Uterus (tissue), 4 donors: ENCODE data around the gene TRMT2A. TPM values are rescaled to one million over a fixed set of nuclear protein-coding genes. Genes with fewer than 3 reads are reported as not detected.

Experiments used
- DNase-seq, 2 donors: peaks; one replicate each; pipeline ENCODE4 v3.0.0-alpha.2; 2019 to 2020
- H3K27ac ChIP-seq, 2 donors: fragments of 200-600 bp; sonication (generic); 1 replicate in 1 of 2; 2 replicates in 1 of 2; pipeline ENCODE4 v1.5.1; 2016 to 2018
- H3K27me3 ChIP-seq, 2 donors: fragments of 200-600 bp; sonication (generic); one replicate each; pipeline ENCODE4 v1.5.1; 2018 to 2019; ENCODE audit warnings: control low read depth in 1 of 2
- H3K36me3 ChIP-seq, 2 donors: fragments of 200-600 bp; sonication (generic); one replicate each; pipeline ENCODE4 v1.5.1; 2019; ENCODE audit warnings: control low read depth in 1 of 2
- H3K4me1 ChIP-seq, 2 donors: fragments of 200-600 bp; sonication (generic); one replicate each; pipeline ENCODE4 v1.5.1; 2018 to 2019; ENCODE audit warnings: control low read depth in 1 of 2
- H3K4me3 ChIP-seq, 2 donors: fragments of 200-600 bp; sonication (generic); 1 replicate in 1 of 2; 2 replicates in 1 of 2; pipeline ENCODE4 v1.5.1; 2018 to 2019; ENCODE audit warnings: mild to moderate bottlenecking in 1 of 2
- H3K9me3 ChIP-seq, 2 donors: fragments of 200-600 bp; sonication (generic); one replicate each; pipeline ENCODE4 v1.5.1; 2019; ENCODE audit warnings: control low read depth in 1 of 2
- POLR2A ChIP-seq, 2 donors: fragments of 450-650 bp; IDR thresholded peaks; one replicate each; pipeline ENCODE4 v1.6.1; 2016; ENCODE audit warnings: antibody characterized with exemption in 2 of 2, mild to moderate bottlenecking in 1 of 2, moderate library complexity in 1 of 2
- intact Hi-C: fragments of 100-400 bp; cut with DNase I; formaldehyde crosslinking; loops from one replicate; pipeline ENCODE4 v1.15.1; 2023; ENCODE audit warnings: low total_unique reads
- total RNA-seq, 4 donors: library from RNA; depleted of rRNA in 3 of 4; stranded (reverse); fragments of >200 nt in 3 of 4; gene quantifications; one replicate each; pipeline versions ENCODE4 v1.1.0 to v1.2.4, GENCODE V29; 2014 to 2023
- TF ChIP-seq, protein P1 (sequence below), 4 experiments: fragments of 200-600 bp in 2 of 4; fragments of 450-650 bp in 2 of 4; sonication (generic) in 2 of 4; IDR thresholded peaks; one replicate each; pipeline ENCODE4 v1.5.1; 2016 to 2019; ENCODE audit warnings: antibody characterized with exemption in 4 of 4, mild to moderate bottlenecking in 2 of 4, moderate library complexity in 1 of 4
- donor health status: DM: yes; HTN: yes; CAD: no.

TRMT2A gene
- total RNA-seq, 4 donors from 2014 or later, result 30.9 to 123 (median 45.3) TPM

DNA sequence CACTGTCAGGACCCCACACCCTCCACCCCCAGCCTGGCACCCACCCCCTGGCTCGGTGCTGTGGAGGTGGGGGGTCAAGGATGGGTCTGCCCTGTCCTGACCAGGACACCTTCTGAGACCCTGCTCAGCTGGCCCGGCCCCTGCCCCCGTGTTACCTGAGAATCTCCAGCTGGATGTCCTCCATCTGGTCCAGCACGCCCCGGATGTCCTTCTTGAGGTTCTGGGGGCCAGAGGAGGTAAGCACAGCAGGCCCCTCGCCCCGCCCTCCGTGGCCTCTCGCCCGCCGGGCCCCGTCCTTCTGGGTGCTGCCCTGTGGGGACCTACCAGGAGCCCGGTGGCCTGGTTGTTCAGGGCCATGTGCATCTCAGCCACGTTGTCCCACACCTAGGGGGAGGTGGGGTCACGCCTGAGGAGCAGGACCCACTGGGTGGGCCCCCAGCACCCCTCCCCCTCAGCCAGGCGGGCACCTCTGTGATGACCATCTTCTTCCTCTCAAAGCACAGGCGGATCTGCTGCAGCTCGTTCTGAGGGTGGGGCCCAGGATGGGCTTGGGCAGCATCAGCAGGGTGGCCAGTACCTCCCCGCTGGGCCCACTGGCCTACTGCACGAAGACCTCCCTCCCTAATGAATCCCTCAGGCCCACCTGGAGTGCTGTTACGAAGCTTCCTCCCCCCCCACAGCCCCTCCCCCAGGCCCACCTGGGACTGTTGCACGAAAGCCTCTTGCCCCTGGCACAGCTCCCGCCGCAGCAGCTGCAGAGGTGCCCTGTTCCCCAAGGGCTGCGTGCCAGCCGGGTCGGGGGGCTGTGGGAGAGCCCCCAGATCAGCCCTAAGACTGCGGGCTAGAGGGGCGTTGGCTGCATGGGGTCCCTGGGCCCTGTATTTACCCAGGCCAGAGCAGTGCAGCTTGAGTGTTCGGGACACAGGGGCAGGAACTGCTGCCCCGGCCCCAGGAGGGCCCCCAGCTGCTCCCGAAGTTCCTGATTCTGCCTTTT is 32.5 kb upstream of the TRMT2A start:
- no peaks in the 10 kb centered on the region for H3K27me3 ChIP-seq
- H3K36me3 ChIP-seq, result no peaks in the 10 kb centered on the region
- H3K27ac ChIP-seq, result no peak overlapping the region
- H3K9me3 ChIP-seq, result no peaks in the 10 kb centered on the region
- H3K4me3 ChIP-seq, result no peak overlapping the region
- DNase-seq, result no peak
- TF ChIP-seq, protein P1, sequence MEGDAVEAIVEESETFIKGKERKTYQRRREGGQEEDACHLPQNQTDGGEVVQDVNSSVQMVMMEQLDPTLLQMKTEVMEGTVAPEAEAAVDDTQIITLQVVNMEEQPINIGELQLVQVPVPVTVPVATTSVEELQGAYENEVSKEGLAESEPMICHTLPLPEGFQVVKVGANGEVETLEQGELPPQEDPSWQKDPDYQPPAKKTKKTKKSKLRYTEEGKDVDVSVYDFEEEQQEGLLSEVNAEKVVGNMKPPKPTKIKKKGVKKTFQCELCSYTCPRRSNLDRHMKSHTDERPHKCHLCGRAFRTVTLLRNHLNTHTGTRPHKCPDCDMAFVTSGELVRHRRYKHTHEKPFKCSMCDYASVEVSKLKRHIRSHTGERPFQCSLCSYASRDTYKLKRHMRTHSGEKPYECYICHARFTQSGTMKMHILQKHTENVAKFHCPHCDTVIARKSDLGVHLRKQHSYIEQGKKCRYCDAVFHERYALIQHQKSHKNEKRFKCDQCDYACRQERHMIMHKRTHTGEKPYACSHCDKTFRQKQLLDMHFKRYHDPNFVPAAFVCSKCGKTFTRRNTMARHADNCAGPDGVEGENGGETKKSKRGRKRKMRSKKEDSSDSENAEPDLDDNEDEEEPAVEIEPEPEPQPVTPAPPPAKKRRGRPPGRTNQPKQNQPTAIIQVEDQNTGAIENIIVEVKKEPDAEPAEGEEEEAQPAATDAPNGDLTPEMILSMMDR (IDR thresholded peaks at IDR 0.05), result no peak
- no peak for TF ChIP-seq POLR2A (IDR thresholded peaks at IDR 0.05)
- H3K4me1 ChIP-seq, result no peaks in the 10 kb centered on the region
- intact Hi-C loops, result no loop called here

DNA sequence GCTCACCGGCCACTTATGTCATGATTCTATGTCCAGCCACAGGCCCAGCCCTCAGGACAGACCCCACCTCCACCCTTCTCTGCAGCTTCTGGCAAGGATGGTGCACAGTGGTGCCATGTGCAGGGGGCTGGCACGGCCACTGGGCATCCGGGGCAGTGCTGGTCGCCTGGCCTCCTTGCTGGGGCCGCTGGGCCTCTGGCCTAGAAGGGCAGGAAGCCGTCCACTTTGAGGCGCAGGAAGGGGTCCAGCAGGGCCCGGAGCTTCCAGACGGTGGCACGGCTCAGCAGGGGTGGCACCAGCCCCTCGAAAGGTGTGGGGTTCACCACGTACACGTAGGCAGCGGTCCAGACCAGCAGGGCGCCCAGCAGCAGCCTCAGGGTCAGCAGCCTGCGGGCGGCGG is 31.4 kb upstream of the TRMT2A start:
- TF ChIP-seq, protein P1 (IDR thresholded peaks at IDR 0.05), result no peak
- no peak for TF ChIP-seq POLR2A (IDR thresholded peaks at IDR 0.05)
- no peaks in the 10 kb centered on the region for H3K9me3 ChIP-seq
- no peaks in the 10 kb centered on the region for H3K36me3 ChIP-seq
- no peak for DNase-seq
- H3K27me3 ChIP-seq, result no peaks in the 10 kb centered on the region
- intact Hi-C loops, result no loop called here
- H3K4me3 ChIP-seq, result no peak overlapping the region
- H3K27ac ChIP-seq, result no peak overlapping the region
- H3K4me1 ChIP-seq, result no peaks in the 10 kb centered on the region

DNA sequence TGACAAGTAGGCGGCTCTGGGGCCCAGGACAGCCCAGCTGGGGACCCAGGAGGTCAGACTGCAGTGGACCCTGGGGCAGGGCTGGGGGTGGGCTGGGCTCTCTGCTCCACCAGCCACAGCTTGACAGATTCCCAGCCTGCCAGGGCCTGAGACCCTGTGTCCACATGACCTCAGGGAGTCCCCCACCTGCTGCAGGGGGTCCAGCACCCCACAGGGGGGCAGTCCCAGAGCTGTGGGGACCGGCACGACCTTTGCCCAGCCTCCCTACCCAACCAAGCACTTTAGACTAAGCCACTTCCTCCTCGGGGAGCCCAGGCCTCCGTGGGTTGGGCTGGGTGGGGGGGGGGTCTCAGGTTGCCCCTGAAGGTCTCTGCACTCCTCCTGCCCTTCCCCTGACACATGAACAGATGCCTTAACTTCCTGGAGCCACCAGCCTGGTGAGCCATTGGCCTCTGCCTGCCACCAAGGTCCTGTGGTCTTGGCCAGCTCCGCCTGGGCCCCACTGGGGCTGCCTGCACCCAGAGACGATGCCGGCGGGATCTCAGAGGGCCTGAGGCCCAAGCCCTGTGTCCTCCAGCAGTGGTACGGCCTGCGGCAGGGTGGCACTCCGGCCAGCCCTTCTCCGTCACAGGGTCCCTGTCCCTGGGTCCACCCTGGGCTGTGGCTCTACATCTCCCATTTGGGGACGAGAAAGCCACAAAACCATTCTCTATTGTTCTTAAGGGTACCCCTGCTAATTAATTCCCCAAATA is 30.4 kb upstream of the TRMT2A start:
- no peak overlapping the region for H3K4me3 ChIP-seq
- no peak for TF ChIP-seq POLR2A (IDR thresholded peaks at IDR 0.05)
- TF ChIP-seq, protein P1 (IDR thresholded peaks at IDR 0.05), result no peak
- H3K4me1 ChIP-seq, result no peaks in the 10 kb centered on the region
- H3K27me3 ChIP-seq, result no peaks in the 10 kb centered on the region
- no peaks in the 10 kb centered on the region for H3K36me3 ChIP-seq
- no peak overlapping the region for H3K27ac ChIP-seq
- DNase-seq, result no peak
- H3K9me3 ChIP-seq, result no peaks in the 10 kb centered on the region
- intact Hi-C loops, result no loop called here

DNA sequence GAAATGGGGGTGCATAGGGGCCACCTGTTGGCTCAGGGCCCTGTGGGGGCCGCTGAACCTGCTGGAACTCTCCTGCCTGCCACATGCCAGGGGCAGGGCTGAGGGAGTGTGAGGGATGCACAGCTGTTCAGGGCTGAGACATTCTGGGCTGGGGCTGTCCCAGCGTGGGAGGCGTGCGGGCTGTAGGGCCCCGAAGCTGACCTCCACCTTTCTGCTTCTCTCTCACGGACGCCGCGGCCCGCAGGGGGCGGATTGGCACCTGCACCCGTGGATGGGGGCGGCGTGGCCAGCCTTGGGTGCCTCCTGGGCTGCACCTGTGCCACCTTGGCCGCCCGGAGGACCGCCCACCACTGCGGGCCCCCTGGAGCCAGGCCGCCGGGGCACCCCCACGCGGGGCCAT is 29.8 kb upstream of the TRMT2A start:
- intact Hi-C loops, result no loop called here
- no peak overlapping the region for H3K4me3 ChIP-seq
- H3K36me3 ChIP-seq, result no peaks in the 10 kb centered on the region
- no peak for TF ChIP-seq POLR2A (IDR thresholded peaks at IDR 0.05)
- H3K27me3 ChIP-seq, result no peaks in the 10 kb centered on the region
- no peaks in the 10 kb centered on the region for H3K9me3 ChIP-seq
- H3K4me1 ChIP-seq, result no peaks in the 10 kb centered on the region
- H3K27ac ChIP-seq, result no peak overlapping the region
- no peak for DNase-seq

DNA sequence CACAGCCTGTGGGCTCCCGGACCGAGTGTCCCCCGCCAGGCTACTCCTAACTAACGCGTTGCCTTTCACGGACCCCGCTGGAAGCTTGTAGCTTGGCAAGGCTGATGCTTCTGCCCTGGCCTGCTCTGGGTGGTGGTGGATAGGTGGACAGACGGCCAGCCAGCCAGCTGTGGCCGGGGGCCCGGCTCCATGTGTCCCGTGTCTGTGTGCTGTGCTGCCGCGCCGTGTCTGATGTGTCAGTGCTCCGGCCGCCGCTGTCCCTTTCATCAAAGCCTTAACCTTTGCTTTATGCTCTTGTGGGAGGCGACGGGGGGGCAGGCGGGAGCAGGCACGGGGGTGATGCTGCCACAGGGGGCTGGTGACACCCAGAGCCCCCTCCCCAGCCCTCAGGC is 28.8 kb upstream of the TRMT2A start:
- Histone ChIP-seq H3K4me1 (no peaks in the 10 kb centered on the region), H3K27me3 (no peaks in the 10 kb centered on the region), H3K9me3 (no peaks in the 10 kb centered on the region), H3K27ac (no peak overlapping the region), H3K4me3 (no peak overlapping the region), H3K36me3 (no peaks in the 10 kb centered on the region)
- TF ChIP-seq, protein P1 (IDR thresholded peaks at IDR 0.05), result no peak
- no peak for TF ChIP-seq POLR2A (IDR thresholded peaks at IDR 0.05)
- DNase-seq, result no peak
- intact Hi-C loops, result no loop called here
